Stimulated activated CD8-positive, alpha-beta memory T cell treated with anti-CD3 and anti-CD28 coated beads, Interleukin-7, amount 100 ng/mL, for 24 hours (primary cell): ENCODE results near the gene TOR3A.
"Not testable (repeated sequence)": the region's sequence is repeated elsewhere in the genome, so short reads cannot be mapped to it uniquely, and the experiment has no call there.

Experiments used
- DNase-seq: peaks from one replicate; pipeline ENCODE4 v3.0.0-alpha.2; 2020; ENCODE audit warnings: low read depth

TOR3A gene

DNA sequence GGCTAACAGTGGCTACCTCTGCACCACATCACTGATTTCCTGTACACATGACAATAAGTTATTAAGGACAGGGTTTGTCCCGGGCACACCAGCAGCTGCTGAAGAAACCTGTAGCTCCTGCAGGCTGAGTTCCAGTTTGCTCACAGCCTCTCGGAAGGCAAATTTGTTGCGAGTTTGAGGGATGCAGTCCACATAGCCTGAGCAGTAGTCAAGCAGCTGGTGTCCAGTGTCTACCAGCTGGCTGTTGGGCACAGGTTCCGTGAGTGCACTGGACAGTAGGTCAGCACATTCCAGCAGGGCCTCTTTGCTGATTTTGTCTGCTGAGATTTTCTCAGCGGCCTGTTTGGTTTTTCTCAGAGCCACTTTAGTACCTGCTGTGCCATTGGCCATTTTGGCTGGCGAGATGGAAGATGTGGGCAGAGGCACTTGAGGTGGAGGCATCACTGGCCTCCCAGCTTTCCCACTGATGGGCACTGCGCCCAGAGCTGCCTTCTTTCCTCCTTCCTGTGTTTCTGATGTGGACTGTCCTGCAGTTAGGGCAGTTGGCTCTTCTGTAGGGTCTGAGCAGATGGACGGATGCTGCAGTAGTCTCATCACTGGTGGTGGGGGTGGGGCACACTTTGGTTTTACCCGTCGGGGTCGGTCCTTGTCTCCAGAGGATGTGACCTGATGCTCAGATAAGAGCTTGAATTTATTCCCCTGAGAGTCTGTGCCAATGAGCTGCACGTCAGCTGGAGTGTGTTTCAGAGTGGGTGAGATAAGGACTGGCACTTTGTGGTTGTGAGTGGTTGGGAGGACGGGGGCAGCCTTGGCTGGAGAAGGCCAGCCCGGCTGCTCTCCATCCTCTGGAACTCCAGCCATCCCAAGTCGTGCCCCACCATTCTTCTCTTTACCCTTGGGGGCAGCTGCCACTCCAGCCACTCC lies 26.1 kb downstream of the TOR3A start:
- DNase-seq, result no peak

DNA sequence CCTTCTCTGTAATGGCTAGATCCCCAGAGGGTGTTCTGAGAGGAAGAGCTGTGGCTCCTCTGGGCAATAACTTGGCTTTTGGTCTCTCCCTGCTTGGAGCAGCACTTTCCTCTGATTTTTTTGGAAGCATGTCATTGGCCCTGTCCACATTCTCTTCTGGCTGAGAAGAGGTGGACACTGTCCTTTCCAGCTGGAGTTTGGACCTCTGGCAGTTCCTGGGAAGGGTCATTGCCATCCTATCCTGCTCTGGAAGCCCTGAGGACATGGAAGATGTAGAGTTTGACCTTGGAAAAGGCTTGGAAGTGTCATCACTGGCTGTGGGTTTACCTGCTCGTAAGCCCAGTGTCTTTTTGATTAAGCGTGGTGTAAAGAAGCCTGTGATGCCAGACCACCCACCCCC lies 26.8 kb downstream of the TOR3A start:
- DNase-seq, result no peak

DNA sequence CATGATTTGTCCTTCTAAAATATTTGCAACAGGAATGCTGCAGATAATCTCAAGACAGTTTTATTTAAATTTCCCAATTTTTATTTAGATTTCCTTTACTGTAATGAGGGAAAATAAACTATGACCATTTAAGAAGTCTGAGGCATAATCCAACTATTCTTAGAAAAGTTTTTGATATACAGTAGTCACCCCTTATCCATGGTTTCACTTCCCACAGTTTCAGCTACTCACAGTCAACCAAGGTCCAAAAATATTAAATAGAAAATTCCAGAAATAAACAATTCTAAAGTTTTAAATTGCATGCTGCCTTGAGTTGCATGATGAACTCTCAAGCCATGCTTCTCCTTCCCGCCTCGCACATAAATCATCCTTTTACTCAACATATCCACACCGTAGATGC lies 33.3 kb downstream of the TOR3A start:
- DNase-seq, result no peak

DNA sequence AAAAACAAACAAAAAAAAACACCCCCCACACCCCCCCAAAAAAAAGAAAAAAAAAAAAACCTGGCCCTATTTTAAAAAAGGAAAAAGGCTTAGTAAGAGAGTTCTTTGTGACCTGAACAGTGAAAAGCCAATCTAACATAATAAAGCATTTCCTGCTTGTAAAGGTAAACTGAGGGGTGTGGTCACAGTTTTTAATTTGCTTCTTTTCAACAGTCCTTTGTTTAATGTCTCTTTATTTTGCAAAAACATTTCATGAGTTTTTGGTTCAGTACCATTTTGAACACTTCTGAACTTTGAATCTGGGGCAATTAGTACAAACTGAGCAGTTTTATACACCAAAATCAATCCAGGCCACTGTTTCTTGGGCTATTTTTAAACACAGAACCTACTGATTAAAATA lies 37.6 kb downstream of the TOR3A start:
- no peak for DNase-seq

DNA sequence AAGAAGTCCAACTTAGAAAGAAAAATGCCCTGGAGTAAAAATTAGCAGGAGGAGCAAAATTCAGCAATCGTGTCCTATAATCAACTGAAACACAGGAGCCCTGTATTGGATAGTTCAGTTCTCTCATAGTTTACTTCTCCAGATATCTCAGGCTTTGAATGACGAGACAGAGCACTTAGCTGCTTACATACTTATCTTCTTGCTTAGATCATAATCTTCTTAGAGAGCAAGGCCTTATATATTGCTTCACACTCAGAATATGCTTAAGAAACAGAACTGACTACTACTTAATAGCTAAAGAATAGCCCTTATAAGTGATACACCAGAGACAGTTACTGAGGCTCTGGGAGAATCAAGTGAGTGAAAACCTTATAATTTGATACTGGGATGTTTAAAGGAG lies 38.9 kb downstream of the TOR3A start:
- DNase-seq, result no peak

DNA sequence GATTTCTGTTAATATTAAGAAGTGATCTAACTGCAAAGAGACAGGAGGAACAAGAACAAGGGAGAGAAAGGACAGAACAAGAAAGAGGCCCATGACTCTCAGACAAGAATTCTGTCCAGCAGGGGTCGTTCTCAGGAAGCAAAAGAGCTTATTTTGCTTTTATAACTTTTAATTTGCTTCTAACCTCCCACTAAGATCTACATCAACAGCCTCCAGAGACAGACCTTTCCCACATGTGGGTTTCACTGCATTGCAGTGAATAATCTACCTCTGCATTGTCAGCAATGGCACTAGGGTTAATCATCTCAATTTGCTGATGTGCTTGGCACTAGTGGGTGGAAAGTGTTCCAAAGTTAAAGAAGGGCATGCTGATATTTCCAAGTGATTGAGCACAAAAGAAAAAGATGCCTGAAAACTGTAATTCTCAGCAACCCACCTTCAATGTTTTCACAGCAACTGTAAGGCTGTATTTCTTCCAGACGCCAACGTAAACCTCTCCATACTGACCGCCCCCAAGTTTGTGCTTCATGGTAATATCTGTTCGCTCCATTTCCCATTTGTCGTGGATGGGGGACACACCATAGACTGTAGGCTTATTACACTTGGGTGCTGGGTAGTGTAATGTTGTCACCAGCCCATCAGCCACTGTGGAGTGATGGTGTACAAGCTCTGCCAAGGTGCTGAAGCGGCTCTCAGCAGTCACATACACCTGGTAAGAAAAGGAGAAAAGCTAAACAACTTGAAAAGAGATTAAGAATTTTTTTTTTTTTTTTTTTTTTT lies 39.5 kb downstream of the TOR3A start:
- DNase-seq, result no peak

DNA sequence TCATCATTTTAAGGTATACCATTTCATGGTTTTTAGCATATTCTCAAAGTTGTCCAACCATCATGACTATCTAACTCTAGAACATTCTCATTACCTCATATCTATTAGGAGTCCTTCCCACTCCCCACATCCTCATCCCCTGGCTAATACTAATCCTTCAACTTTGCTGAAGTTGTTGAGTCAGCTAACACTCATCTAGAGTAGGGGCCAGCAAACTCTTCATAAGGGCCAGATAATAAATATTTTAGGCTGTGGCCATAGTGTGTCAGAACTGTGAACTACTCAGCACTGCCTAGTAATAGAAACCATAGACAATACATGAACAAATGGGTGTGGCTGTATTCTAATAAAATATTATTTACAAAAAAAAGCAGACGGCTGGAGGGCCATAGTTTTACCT lies 43.0 kb downstream of the TOR3A start:
- DNase-seq, result no peak

DNA sequence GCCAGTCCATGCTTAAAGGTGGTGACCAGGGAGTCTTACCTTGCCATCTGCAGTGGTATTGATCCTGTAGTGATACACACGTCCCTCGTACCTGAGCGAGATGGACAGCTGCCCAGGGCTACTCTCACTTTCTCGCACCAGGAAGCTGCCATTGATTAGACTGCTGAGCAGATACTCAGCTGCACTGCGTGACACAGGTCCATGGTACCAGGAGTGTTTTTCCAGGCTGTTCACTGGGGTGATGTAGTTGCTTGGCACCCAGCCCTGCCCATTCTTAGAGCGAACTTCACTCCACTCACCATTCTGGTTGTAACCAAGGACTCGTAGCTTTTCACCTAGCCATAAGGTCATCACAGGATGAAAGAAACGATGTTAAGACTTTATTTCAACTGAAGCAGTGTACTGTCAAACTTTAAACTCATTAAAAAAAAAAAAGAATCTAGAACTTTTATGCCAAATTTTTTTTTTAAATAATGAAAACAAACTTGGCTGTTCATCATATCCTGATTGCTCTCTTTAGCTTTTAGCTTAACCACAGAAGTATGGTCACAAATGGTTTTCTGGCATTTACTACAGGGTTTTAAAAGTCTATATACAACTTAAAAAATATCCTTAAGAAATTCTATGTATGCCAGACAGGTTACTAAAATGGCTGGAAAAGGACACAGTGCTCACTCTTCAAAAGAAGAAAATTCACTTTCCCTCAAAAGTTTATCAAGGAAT lies 44.6 kb downstream of the TOR3A start:
- DNase-seq, result no peak

DNA sequence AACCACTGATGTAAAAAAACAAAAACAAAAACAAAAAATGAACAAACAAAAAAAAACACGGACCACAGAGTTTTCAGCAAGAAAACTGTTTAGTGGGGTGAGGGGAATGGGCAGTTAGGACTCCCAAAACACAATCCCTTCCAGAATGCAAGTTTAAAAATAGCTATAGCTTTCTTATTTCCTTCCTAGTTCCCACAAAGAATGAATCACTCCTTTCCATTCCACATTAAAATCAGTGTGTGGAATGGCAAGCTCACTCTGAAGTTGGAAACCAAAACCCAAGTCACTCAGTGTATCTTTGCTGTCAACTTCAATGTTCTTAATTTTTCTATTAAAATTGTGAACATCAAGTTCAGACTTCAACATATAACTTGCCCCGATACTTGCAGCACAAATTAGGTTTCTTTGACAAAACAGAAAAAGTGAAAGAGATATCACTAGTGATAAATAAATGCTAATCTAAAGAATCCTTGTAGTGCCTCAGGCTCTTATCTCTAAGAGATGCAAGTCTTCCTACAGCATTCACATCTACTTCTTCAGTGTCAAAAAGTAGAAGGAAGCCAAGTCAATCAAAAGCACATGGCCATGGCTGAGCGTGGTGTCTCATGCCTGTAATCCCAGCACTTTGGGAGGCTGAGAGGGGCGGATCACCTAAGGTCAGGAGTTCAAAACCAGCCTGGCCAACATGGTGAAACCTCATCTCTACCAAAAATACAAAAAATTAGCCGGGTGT lies 45.5 kb downstream of the TOR3A start:
- DNase-seq, result no peak

DNA sequence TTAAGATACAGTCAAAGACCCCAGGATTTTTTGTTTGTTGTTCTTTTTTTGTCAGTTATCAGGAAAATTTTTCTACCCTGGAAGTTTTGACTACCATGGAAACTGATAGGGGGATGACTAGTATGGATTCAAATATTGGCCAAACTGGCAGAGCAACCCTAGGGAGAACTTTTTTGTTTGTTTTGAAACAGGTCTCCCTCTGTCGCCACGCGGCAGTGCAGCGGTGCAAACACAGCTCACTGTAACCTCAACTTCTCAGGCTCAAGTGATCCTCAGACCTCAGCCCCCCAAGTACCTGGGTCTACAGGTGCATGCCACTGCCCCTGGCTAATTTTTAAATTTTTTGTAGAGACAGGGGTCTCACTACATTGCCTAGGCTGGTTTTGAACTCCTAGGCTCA lies 46.6 kb downstream of the TOR3A start:
- no peak for DNase-seq

DNA sequence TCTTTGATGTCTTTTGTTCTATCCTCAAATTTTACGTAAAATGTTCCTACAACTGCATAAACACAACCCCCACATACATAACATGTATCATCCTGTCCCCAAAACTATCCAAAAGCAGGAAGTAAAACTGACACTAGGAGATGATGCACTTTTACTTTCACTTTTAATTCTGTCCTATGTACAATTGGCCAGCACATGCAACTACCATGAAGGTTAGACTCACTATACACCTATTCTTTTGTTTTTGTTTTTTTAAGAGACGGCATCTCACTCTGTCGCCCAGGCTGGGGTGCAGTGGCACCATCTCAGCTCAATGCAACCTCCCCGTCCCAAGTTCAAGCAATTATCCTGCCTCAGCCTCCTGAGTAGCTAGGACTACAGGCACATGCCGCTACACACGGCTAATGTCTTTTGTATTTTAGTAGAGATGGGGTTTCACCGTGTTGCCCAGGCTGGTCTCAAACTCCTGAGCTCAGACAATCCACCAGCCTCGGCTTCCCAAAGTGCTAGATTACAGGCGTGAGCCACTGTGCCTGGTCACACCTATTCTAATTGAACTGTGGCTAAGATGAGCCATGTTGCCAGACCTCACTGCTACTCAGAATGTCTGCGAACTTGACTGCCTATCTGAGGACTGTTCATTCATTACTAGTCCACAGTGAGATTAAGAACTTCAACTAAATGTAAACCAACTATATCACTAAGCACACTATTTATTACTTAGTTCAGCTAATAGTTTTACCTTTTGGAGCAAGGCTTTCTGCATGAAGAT lies 48.0 kb downstream of the TOR3A start:
- no peak for DNase-seq

DNA sequence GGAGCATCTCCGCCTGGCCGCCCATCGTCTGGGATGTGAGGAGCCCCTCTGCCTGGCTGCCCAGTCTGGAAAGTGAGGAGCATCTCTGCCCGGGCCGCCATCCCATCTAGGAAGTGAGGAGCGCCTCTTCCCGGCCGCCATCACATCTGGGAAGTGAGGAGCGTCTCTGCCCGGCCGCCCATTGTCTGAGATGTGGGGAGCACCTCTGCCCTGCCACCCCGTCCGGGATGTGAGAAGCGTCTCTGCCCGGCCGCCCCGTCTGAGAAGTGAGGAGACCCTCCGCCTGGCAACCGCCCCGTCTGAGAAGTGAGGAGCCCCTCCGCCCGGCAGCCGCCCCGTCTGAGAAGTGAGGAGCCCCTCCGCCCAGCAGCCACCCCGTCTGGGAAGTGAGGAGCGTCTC lies 53.3 kb downstream of the TOR3A start:
- DNase-seq, result not testable (repeated sequence)

DNA sequence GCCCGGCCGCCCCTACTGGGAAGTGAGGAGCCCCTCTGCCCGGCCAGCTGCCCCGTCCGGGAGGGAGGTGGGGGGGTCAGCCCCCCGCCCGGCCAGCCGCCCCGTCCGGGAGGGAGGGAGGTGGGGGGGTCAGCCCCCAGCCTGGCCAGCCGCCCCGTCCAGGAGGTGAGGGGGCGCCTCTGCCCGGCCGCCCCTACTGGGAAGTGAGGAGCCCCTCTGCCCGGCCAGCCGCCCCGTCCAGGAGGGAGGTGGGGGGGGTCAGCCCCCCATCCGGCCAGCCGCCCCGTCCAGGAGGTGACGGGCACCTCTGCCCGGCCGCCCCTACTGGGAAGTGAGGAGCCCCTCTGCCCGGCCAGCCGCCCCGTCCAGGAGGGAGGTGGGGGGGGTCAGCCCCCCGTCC lies 53.8 kb downstream of the TOR3A start:
- not testable (repeated sequence) for DNase-seq

DNA sequence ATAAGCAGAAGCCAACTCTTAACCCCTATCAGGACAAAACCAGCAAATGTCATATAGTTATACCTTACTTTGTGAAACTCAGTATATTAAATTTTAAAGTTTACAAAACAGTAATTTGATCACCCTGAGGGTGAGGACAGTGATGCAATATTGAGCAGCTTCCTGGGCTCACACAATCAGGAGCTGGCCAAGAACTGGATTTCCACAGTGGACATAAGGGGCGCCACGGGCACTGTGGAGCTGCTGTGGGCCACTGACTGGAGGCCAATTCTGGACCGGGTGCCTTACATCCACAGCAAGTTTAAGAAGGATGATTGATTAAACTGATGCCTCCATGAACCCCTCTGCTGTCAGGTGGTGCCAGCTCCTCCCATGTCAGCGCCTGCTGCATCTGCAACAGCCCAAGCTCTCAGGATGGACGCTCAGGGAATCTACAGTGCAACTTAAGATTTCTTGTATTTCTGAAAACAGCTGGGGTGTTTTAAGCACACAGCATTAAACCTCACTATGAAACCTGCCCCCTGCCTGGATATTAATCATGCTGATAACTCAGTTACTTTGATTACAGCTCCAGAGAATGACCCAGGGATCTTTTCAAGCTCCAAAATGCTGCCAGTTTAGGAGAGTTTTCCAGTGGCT lies 55.9 kb downstream of the TOR3A start:
- DNase-seq, result no peak

DNA sequence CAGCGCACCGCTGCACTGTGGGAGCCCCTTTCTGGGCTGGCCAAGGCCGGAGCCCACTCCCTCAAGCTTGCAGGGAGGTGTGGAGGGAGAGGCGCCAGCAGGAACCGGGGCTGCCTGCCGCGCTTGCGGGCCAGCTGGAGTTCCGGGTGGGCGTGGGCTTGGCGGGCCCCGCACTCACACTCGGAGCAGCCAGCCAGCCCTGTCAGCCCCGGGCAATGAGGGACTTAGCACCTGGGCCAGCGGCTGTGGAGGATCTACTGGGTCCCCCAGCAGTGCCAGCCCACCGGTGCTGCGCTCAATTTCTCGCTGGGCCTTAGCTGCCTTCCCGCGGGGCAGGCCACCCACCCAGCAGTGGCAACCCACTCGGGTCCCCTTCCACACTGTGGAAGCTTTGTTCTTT lies 56.9 kb downstream of the TOR3A start:
- DNase-seq, result not testable (repeated sequence)

DNA sequence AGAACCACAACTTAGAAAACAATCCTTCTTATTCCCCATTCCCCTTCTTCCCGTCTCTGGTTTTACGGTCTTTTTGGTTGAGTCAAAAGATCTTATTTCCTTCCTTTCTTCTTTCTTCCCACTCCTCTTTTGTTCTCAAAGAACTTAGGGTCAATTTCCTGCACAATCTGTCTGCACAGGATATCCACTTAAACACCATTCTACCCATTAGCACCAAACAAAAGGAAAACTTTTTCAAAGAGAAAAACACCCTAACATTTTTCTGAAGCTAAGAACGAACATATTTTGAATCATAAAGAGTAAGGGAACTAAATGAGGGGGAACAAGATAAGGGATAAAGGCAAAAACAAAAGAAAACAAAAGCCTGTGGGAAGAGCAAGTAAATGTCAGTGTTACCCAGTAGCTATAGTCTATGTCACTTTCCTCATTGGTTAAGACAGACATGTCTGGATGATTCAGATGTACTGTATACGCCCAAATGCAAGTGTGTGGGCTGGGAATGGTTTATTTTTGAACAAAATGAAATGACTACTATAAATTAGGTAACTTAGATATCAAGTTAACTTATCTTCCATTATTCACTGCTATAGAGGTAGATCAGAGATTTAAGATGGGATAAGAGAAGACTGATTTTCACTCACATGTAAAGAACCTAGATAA lies 59.9 kb downstream of the TOR3A start:
- DNase-seq, result no peak

DNA sequence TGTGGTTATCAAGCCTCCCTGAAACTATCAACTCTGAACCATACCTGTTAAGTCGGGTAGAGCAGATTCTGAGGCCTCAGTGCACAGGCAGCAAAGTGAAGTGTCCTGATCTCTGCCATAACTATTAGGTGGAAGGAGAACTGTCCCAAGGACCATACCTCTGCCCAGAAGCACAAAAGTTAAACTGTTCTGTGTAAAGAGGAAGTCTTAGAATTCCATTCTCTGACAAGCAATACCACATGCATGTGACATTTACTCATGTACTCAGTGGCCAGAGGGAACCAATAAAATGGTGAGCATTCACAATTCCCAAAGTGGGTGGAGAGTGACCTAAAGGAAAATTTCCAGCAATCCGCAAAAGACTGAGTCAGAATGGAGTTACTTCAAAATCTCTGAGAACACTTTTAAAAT lies 61.0 kb downstream of the TOR3A start:
- no peak for DNase-seq

DNA sequence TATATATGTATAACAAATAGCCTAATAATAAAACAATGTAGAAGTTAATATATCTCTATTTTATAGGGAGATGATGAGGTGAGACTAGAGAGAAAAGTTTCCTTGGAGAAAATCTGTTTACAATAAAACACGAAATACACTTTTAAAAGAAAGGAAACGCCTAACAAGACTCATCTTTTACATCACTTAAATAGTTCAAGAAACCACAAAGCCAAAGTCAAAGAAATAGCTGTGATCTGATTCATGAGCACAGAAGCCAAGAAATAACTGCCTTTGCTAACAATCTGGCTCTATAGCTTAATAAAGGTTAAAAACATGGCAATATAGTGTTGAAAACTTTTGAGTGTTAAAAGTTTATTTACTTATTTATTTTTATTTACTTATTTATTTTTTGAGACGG lies 61.5 kb downstream of the TOR3A start:
- no peak for DNase-seq

DNA sequence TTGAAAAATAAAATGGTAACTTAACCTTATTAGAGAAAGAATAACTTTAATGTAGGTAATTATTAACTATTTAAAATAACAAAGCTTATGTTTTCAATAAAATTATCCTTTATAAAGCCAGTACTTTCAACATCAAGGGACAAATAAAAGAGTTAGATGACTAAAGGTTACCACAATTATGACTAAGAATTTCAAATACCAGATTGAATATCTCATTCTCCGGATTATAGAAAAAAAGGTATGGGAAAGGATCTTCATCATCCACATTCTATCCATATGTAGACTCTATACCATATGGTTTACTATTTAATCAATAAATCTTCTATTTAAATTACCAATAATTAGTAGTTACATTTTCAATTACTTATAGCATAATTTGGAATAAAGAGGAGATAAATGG lies 62.8 kb downstream of the TOR3A start:
- no peak for DNase-seq

DNA sequence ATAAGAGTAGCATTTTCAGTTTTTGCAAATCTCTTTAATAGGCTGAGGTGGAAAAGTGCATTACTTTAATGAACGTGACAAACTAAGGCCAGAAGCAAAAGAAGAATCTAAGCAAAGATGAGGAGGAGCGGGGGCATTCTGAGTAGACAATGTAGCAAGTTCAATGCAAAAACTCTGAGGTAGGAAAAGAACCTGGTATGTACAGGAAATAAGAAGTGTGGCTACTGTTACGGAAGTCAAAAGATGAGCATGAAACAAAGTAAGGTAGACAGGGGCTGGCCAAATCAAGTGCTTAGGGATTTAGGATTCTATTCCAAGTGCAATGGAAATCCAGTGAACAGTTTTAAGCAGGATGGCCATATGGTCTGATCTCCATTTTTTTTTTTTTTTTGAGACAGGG lies 63.7 kb downstream of the TOR3A start:
- DNase-seq, result no peak
